GM12891 (cell line): ENCODE measurements around the gene AGGF1.
"Not testable (repeated sequence)": the region's sequence is repeated elsewhere in the genome, so short reads cannot be mapped to it uniquely, and the experiment has no call there.

Source experiments
- DNase-seq: peaks from one replicate; pipeline ENCODE4 v3.0.0; 2011; ENCODE audit warnings: low spot score; ENCODE audit not compliant: insufficient read length
- FAIRE-seq: peaks from 2 replicates; lab custom pipeline; 2011; peaks lifted over from hg19 to GRCh38; lab: Jason Lieb, UNC
- PAX5 ChIP-seq: IDR thresholded peaks from 2 replicates; pipeline ENCODE4 v1.6.1; 2011; ENCODE audit warnings: low read length, moderate library complexity, mild to moderate bottlenecking; ENCODE audit not compliant: insufficient read depth, severe bottlenecking
- POLR2A ChIP-seq: IDR thresholded peaks from 2 replicates; pipeline ENCODE4 v1.6.1; 2011; ENCODE audit warnings: low read depth, low read length, control low read depth
- POLR2AphosphoS5 ChIP-seq: IDR thresholded peaks from 2 replicates; pipeline ENCODE4 v1.6.1; 2011; ENCODE audit warnings: low read depth, low read length, control low read depth
- POU2F2 ChIP-seq: IDR thresholded peaks from 2 replicates; pipeline ENCODE4 v1.6.1; 2011; ENCODE audit warnings: low read depth, mild to moderate bottlenecking, control low read depth, low read length, moderate library complexity
- SPI1 ChIP-seq: IDR thresholded peaks from 2 replicates; pipeline ENCODE4 v1.6.1; 2011; ENCODE audit warnings: low read depth, low read length, control low read depth
- TAF1 ChIP-seq: IDR thresholded peaks from 2 replicates; pipeline ENCODE4 v1.6.1; 2011; ENCODE audit warnings: low read depth, low read length, control low read depth

AGGF1 gene

GRCh38 chr5:77066184-77066583, 36.0 kb downstream of the AGGF1 start:
- FAIRE-seq (no peak), DNase-seq (no peak)
- TF ChIP-seq POLR2A (no peak), SPI1 (no peak; the same call in 1 of the 2 replicates)

- TF ChIP-seq POLR2A: no peak
- no peak for TF ChIP-seq PAX5
- no peak for TF ChIP-seq POU2F2
- no peak for TF ChIP-seq SPI1
- TF ChIP-seq POLR2AphosphoS5: no peak
- no peak for TF ChIP-seq TAF1
- FAIRE-seq: peak; percentile 43
- DNase-seq: no peak
These were observed 36.7 kb downstream of the AGGF1 start for GRCh38 chr5:77066823-77067442.

GRCh38 chr5:77073667-77074066, 43.5 kb downstream of the AGGF1 start:
- FAIRE-seq: no peak
- TF ChIP-seq TAF1 (no peak), PAX5 (no peak), POLR2A (no peak), POLR2AphosphoS5 (no peak), POU2F2 (no peak)
- DNase-seq: no peak

GRCh38 chr5:77074745-77075144, 44.5 kb downstream of the AGGF1 start:
- no peak for TF ChIP-seq SPI1
- TF ChIP-seq PAX5: no peak
- no peak for TF ChIP-seq POU2F2
- no peak for TF ChIP-seq POLR2A
- TF ChIP-seq TAF1: no peak
- no peak for TF ChIP-seq POLR2AphosphoS5
- no peak for FAIRE-seq
- DNase-seq: no peak

GRCh38 chr5:77076961-77077828, 47.0 kb downstream of the AGGF1 start:
- TF ChIP-seq POLR2AphosphoS5 (no peak), POU2F2 (no peak), SPI1 (no peak), POLR2A (no peak), PAX5 (no peak), TAF1 (no peak)
- DNase-seq (peak; percentile 83), FAIRE-seq (peak; percentile 92)

GRCh38 chr5:77077829-77078176, 47.6 kb downstream of the AGGF1 start:
- TF ChIP-seq PAX5 (no peak), POLR2AphosphoS5 (no peak), SPI1 (no peak), POLR2A (no peak), POU2F2 (no peak), TAF1 (no peak)
- DNase-seq (no peak), FAIRE-seq (no peak)

- DNase-seq, FAIRE-seq: not testable (repeated sequence)
These were observed 50.3 kb downstream of the AGGF1 start for GRCh38 chr5:77080479-77080878.

GRCh38 chr5:77080905-77081304, 50.7 kb downstream of the AGGF1 start:
- FAIRE-seq (no peak), DNase-seq (no peak)

GRCh38 chr5:77082280-77082679, 52.1 kb downstream of the AGGF1 start:
- FAIRE-seq: no peak
- no peak for TF ChIP-seq PAX5
- TF ChIP-seq TAF1: no peak
- TF ChIP-seq POLR2A: no peak

More at GRCh38 chr5:77080905-77081304, 50.7 kb downstream of the AGGF1 start:
- no peak for TF ChIP-seq POLR2AphosphoS5
- TF ChIP-seq SPI1: no peak

GRCh38 chr5:77083088-77083487, 52.9 kb downstream of the AGGF1 start:
- DNase-seq (no peak), FAIRE-seq (no peak)
- no peak for TF ChIP-seq SPI1
- TF ChIP-seq TAF1: no peak
- TF ChIP-seq POLR2A: no peak
- no peak for TF ChIP-seq PAX5
- no peak for TF ChIP-seq POLR2AphosphoS5
- TF ChIP-seq POU2F2: no peak

More at GRCh38 chr5:77082280-77082679, 52.1 kb downstream of the AGGF1 start:
- no peak for DNase-seq

GRCh38 chr5:77086368-77086688, 56.1 kb downstream of the AGGF1 start:
- FAIRE-seq (no peak), DNase-seq (no peak)
- no peak for TF ChIP-seq POLR2AphosphoS5
- no peak for TF ChIP-seq TAF1
- TF ChIP-seq POU2F2: no peak
- TF ChIP-seq SPI1: no peak
- no peak for TF ChIP-seq PAX5
- no peak for TF ChIP-seq POLR2A
